Germinal center (tissue), 1 donor: ENCODE measurements around the gene CCDC34.

Experiments
- DNase-seq: peaks from one replicate; pipeline ENCODE4 v3.0.0; 2012; ENCODE audit warnings: mixed read lengths, low spot score

Gene CCDC34

GRCh38 chr11:27290261-27291050 is 72.6 kb downstream of the CCDC34 start:
- no peak for DNase-seq
